ENCODE measurements around the gene CNTNAP3B.
"Not testable (repeated sequence)": the region's sequence is repeated elsewhere in the genome, so short reads cannot be mapped to it uniquely, and the experiment has no call there.

GRCh38 chr9:42050701-42051100 lies 78.5 kb downstream of the CNTNAP3B start:
- TF ChIP-seq SUZ12 (IDR thresholded peaks at IDR 0.05; ENCODE audit: extremely low read depth, insufficient read depth, insufficient read length); YY1 (IDR thresholded peaks at IDR 0.05; ENCODE audit: insufficient read depth, insufficient read length); ZNF274 (IDR thresholded peaks at IDR 0.05; ENCODE audit: low read depth, low read length): not testable (repeated sequence)
